Stimulated activated CD8-positive, alpha-beta memory T cell treated with anti-CD3 and anti-CD28 coated beads, Interleukin-12 subunit alpha, Interleukin-12 subunit beta, amount 100 ng/mL, for 24 hours (primary cell): Measurements from ENCODE around the gene PPARG.
"Not testable (repeated sequence)": the region's sequence is repeated elsewhere in the genome, so short reads cannot be mapped to it uniquely, and the experiment has no call there.

Experiments
- DNase-seq: peaks from one replicate; pipeline ENCODE4 v3.0.0-alpha.2; 2020; ENCODE audit errors: extremely low read depth

PPARG gene

DNA sequence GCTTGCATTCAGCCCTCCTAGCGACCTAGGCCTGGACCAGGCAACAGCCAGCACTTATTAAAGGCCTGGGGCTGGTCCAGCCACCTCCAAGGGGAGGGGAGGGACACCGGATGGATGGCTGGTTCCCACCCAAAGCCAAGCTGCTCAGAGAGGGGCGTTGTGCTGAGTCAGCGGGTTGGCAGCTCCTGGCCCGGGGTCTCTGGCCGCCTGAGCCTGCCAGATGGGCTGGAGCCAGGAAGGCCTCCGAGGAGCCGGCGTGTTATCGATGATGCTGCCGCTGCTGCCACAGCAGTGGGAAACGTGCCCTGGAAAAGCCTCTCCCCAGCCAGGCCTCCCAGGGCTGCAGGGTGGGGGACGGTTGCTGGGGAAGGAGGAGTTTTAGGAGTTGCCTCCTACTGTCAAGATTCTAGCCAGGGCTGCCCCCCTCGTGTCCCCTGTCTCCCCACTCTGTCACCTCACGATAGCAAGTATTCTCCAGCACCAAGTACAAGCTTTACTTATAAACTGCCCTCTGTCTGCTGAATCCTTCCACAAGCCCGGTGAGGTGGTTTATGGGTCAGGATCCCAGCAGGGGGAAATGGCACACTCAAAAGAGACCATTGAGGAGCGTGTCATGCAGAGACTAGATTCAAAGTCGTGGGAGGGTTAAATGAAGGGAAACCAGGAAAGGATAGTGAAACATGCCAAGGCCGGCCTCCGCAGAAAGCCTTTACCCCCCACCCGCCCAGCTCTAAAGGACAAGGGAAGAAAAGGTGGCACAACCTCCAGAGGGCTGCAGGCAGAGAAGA, 152.3 kb downstream of the PPARG start:
- no peak for DNase-seq

DNA sequence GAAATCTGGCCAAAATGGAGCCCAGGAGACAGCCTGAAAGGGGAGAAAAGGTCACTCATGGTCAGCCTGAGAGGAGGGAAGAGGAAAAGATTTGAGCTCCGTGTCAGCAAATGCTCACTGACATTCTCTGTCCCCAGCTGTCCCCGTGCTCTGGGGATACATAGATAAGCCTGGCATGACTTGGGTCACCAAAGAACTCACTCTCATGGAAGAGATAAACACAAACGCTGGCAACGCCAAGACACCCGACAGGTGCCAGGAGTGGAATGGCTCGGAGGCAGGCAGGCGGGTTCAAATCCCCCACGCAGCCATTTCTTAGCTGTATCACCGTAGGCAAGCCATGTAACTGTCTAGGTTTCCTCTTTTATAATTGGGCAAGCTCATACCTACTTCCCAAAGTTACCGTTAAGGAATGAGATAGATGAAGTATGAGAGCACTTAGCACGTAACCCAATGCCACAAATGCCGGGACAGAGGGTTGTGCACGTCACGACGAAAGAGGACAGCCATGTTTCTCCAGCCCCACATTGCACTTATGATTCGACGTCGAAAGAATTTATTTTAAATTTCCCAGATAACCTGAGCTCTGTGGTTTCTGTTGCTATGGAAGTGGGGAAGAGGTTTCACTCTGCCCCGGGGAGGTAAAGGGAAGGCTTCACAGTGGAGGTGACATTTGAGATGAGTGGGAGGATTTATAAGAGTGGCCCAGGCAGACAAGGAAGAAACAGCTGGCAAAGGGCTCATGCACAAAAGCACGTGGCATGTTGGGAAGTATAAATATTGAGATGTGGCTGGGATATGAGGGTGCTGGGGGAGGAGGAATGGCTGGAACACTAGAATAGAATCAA, 154.0 kb downstream of the PPARG start:
- no peak for DNase-seq

DNA sequence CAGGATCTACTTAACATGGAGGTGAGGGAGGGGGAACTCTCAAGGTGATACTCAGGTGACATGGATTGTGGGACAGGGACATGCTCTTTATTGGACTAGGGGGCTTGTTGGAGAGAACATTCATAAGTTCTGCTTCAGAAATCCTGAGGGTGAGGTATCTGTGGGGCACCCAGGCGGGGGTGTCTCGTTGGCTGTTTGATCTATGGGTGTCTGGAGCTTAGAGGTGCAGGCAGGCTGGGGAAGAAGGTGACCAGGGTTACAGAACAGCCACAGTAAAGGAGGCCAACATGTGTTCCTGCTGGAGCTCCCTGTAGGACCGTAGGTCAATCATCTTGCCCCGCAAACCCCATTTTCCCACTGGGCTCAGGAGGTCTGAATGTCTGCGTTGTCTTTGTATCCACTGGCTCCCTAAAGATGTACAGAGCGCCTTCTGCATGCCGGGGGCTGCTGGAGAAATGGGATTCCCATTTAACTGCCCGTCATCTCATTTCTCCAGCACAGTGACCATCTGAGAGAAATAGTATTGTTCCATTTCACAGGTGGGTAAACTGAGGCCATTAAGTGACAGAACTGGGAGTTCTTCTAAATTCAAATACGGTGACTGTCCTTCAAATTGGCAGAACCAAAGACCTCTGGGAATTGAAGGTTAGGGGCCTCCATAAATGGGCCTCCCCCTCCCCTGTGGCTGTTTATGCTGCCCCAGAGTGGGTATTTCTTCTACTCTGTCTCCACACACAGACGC, 155.1 kb downstream of the PPARG start:
- DNase-seq = no peak

DNA sequence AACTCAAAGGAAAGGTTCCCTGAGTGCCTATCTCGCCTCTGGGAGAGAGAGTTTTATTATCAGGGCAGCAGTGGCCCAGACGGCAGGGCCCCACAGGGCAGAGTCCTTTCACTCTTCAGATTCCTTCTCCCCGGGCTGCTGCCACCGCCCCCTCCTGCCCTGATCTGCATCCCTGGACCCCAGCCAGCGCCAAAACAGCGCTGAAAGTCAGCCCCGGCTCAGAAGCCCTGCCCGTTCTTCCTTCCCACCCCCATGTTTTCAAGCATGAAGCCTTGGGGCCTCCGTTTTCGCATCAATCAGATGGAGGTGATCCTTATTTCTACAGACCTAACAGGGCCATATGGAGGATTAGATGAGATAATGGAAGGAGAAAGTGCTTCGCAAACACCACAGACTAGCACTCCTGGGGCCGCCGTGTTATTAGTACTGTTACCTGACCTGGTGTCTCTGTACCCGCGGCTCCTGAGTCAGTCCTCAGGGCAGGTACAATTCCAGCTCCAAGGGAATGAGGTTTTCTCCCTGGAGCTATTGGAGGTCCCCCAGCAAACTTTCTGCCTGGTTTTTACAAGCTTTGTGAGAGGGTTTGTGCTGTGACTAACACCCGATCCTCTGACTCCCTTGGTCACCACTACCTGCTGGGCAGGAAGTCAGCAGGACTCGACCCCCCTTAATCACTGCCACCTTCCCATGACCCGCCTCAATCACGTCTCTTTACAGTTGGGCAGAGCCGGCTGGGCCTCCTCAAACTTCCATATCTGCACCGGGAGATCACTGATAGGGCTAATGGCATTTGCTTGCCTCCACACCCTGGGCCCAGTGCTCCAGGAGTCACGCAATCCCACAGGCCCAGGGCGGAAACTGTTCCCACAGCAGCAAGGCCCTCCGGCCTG, 156.0 kb downstream of the PPARG start:
- DNase-seq = no peak

DNA sequence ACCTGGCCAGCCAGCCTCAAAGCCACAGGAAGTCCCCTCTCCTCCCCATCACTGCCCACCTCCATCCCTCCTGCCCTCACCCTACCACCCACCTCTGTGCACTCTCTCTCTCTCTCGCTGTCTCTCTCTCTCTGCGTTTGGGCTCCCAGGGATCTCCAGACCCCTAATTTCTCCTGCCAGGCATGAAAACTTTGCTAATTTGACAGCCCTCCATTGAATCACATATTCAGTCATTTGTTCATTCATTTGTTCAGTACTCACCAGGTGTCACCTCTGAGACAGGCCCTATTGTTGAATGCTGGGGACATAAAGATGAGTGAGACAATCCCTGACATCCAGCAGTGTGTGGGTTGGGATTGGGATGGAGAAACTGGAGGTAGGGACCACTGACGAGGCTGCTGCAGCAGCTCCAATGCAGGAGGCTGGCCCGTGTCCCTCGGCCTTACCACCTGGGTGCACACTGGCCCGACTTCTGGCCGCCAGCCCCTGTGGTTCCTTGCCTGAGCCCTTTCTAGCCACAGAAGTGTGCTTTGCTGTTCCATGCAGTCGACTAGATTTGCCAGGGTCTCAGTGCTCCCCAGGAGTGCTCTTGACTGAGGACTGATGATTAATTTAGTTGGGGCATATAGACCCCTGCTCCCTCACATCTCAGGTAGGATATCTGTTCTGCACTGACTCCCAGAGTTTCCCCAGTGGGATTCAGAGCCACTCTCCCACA, 156.8 kb downstream of the PPARG start:
- DNase-seq = no peak

DNA sequence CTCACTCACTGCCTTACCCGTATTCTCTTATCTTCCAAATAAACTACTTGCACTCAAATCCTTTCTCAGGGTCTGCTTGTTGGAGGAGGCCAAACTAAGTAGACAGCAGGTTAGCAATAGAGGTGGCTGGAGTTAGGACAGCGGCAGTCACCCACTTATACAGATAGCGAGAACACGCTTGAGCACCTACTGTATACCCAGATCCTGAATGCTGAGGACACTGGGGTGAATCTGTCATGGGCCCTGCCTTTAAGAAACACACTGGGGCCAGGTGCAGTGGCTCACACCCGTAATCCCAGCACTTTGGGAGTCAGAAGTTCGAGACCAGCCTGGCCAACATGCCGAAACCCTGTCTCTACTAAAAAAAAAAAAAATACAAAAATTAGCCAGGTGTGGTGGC, 157.4 kb downstream of the PPARG start:
- no peak for DNase-seq

DNA sequence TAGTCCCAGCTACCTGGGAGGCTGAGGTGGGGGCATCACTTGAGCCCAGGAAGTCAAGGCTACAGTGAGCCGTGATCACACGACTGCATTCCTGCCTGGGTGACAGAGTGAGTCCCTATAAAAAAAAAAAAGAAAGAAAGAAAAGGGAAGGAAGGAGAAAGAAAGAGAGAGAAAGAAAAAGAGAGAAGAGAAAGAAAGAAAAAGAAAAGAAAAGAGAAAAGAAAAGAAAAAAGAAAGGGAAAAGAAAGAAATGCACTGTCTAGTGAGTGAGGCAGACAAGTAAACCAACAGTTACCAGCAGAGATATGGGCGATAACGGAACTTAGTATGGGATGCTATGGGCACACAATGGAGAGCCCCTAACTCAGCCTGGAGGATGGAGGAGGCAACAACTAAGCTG, 158.2 kb downstream of the PPARG start:
- no peak for DNase-seq

DNA sequence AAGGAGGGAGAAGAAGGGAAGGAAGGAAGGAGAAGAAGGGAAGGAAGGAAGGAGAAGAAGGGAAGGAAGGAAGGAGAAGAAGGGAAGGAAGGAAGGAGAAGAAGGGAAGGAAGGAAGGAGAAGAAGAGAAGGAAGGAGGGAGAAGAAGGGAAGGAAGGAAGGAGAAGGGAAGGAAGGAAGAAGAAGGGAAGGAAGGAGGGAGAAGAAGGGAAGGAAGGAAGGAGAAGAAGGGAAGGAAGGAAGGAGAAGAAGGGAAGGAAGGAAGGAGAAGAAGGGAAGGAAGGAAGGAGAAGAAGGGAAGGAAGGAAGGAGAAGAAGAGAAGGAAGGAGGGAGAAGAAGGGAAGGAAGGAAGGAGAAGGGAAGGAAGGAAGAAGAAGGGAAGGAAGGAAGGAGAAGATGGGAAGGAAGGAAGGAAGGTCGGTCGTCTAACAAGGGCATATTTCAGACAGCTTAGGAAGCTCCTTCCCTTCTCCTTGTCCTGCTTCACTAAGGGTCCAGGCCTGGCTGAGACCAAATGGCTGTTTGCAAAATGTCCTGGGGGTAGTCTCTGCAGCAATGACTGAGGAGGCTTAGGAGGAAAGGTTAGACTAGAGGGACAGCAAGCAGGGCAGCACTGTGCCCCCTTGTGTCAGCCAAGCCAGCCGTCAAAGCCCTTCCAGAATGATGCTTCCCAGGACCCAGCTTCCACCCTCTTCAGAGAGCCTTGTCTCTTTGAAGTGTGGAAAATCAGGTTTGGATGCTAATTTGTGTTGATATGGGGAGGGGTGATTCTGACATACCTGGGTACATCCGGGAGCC, 159.7 kb downstream of the PPARG start:
- DNase-seq = not testable (repeated sequence)

DNA sequence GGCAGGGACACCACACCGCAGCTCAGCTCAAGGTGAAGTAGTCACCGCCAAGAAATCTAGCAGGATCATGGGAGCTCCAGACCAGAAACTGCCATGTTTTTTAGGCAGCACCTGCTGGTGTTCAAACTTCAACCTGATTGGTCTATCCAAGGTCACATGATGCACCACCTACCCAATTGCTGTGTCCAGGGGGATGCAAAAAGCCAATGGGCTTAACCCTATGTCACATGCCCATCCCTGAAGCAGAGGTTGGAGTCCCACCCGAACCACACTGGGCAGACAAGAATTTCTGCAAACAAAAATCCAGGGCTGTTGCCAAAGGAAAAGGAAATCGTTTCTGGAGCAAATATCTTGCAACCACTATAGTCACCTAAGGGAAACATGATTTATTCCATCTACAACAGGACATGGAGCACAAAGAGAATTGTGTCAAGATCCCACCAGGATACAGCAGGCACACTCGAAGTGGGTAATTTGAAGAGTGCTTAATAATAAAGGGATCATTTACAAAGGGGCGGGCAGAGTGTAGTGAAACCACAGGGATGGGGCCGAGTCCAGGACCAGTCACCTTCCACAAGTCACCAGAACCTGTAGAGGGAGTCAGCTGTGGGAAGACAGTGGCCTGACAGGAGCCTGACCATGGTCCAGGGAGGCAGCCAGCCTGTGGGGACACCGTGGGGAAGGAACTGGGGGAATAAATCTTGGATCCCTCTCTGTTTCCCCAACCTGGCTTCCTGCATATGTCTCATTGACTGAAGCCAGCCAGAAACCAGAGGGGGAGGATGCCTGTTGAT, 161.2 kb downstream of the PPARG start:
- no peak for DNase-seq

DNA sequence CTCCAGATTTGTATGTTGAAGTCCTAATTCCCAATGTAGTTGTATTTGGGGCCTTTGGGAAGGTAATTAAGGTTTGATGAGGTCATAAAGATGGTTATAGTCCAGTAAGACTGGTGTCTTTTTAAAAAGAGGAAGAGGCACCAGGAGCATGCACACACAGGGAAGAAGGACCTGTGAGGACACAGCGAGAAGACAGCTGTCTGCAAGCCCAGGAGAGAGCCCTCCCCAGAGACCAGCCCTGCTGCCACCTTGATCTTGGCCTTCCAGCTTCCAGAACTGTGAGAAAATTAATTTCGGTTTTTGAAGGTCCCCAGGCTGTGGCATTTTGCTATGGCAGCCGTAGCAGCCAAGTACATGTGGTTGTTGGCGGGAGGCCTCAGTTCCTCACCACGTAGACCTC, 162.6 kb downstream of the PPARG start:
- DNase-seq = no peak

DNA sequence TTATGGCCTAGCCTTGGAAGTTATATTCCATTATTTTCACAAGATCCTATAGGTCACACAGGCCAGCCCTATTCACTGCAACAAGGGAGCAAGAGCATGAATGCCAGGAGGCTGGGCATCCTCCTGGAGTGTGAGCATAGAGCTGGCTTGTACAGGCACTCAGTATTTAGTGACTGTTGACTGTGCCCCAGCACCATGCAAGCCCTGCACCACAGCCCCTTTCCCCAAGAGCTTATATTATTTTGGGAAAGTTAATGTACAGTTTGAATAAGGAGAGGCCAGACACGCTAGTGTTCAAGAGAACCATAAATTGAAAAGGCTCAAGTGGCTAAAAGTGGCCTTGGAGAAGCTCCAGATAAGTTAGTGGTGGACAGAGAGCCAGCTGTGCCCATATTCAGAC, 163.1 kb downstream of the PPARG start:
- no peak for DNase-seq

DNA sequence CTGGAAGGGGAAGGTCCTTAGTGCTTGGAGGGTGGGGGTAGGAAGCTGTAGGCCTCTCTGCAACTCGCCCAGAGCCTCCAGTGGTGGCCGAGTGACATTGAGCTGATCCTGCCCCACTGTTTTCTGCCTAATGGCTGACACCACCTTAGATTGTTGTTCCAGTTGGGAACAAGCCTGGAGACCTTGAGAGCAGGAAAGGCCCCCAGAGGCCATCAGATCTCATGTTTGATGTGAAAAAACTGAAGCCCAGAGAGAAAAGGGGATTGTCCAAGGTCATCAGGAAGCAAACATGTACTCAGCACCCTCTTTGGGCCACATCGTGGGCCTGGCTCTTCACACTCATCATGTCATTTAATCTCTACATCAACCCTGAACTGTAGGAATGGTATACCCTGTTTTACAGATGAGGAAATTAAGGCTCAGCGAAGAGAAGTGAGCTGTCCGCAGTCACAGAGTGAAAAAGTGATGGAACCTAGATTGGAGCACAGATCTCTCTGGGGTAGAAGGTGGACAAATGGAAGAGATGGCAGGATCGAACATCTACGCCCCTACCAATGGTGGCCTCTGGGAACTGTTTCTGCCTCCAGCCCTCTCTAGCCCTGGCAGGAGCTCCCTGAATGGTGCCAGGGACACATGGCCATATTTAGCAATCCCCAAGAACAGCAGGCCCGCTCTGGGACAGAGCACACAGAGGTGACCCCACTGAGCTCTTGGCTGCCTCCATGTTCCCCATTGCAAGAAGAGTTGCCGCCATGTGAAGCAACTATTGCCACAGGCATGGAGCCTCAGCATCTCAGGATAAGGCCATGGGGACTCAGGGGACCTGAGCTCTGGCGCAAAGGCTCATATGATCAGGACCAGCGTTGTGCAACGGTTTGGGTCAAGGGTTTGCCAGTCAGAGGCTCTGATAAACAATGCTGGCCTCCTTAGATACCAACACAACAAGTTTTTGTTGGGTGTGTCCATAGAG, 163.8 kb downstream of the PPARG start:
- DNase-seq = no peak

DNA sequence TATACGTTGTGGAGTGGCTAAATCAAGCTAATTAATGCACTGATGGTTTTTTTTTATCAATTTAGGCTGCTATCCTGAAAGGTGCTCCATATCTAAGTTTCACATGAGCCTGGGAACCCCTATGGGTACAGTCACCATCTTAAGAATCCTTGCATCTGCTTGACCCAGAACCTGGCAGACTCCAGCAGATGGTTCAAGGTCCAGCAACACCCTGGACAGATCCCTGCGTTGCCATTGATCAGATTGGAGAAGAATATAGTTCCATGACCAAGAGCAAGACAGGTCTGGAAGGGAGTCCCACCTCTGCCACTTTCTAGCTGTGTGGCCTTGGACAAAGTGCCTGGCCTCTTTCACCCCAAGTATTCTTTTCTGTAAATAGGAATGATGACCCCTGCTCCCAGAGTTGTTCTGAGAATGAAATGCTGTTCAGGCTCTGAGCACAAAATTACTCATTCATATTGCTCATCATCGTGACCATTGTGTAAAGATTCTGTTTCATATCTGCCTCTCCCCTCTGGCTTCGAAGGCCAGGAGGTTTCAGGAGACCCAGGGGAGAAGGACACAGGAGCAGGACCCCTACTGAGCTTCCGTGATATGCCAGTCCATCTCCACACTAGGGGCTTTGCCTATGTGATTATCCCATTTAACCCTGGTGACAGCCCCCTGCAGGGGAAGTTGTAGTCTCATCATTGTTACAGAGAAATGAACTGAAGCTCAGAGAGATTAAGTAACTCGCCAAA, 165.4 kb downstream of the PPARG start:
- no peak for DNase-seq

DNA sequence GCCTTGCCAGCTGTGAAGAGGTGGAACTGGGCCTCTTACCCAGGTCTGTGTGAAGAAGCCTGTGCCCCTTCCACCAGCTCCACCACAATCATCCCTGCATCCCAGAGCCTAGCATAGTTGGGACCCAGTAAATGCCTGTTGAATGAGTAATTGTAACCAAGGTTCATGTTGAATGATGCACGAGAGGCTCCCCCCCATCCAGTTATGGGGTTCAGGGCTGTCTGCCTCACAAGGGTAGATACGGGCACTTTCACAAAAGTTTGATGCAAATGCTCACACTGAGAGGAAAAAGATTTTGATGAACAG, 165.9 kb downstream of the PPARG start:
- DNase-seq = no peak

DNA sequence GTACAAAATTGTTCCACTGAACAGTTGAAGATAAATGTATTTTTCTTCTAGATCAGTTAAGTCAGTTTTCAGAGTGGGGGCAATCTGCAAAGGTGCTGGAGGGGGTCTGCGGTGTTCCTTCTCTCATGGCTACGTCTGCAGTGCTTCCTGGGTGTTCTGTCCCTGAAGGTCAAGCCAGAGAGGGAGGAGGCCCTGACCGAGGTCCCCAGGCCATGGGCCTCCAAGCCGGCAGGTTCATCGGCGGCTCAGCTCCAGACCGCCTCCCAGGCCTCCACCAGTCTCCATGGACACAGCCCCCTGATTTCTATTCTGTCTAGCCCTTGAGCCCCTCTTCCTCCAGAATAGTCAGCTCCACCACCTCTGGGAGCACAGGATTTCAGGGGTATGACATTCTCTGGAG, 166.9 kb downstream of the PPARG start:
- no peak for DNase-seq

DNA sequence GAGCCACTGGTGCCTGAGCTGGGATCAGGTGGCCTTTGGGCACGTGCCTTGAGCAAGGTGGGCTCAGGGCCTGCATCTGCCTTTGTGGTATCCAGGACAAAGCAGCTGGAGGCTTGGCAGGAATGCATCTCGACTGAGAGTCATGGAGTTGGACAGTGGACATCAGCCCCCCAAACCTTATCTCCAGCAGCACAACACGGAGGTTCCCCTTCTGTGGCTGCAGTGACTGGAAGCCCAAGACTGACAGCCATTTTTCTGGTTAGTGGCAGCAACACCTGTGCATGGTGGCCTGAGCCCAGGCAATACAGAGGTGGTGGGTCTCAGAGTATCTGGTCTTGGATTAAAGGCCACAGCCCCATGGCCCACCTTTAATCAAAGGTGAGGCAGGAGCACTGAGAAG, 167.6 kb downstream of the PPARG start:
- DNase-seq = no peak

DNA sequence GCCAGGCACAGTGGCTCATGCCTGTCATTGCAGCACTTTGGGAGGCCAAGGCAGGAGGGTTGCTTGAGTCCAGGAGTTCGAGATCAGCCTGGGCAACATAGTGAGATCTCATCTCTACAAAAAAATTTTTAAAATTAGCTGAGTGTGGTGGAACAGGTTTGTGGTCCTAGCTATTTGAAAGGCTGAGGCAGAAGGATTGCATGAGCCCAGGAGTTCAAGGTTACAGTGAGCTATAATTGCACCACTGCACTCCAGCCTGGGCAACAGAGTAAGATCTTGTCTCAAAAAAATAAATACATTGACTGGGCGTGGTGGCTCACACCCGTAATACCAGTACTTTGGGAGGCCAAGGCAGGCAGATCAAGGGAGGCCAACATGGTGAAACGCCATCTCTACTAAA, 168.5 kb downstream of the PPARG start:
- DNase-seq = not testable (repeated sequence)
